ENCODE results near the gene PCBP3. TPM values are rescaled to one million over a fixed set of nuclear protein-coding genes. Genes with fewer than 3 reads are reported as not detected.
"Not testable (repeated sequence)": the region's sequence is repeated elsewhere in the genome, so short reads cannot be mapped to it uniquely, and the experiment has no call there.

Gene PCBP3
- polyA plus RNA-seq, 1 donor from 2014 or later, result 1.7 TPM

DNA sequence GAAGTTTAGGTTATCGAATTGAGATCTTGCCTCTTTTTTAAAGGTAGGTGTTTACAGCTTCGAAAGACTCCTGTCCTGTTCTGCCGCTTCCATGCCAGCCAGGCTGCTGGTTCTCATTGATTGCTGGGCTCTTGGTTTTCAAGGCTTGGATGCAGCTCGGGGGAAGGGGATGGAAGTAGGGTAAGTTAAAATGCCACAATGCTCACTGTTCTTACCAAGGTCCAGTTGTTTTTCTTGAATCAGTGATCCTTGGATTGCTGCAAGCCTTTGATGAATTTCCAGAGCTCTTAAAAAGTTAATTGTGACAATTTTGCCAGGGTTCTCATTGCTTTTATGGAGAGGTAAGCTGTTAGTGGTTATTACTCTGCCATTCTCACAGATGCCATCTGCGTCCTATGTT, 74.9 kb downstream of the PCBP3 start:
- no peak overlapping the region for H3K27ac ChIP-seq (ENCODE audit: low read length)
- no peaks in the 10 kb centered on the region for H3K79me2 ChIP-seq (replicated peaks; ENCODE audit: insufficient read depth, low read length)
- no peak overlapping the region for H3K4me2 ChIP-seq (ENCODE audit: low read length)
- no peaks in the 10 kb centered on the region for H3K36me3 ChIP-seq (ENCODE audit: insufficient read depth, low read length)
- TF ChIP-seq TAF1 (IDR thresholded peaks at IDR 0.05; ENCODE audit: low read depth) (no peak), RAD21 (conservative IDR thresholded peaks at IDR 0.05) (no peak), EP300 (conservative IDR thresholded peaks at IDR 0.05; ENCODE audit: poor library complexity, severe bottlenecking) (no peak), MXI1 (conservative IDR thresholded peaks at IDR 0.05; ENCODE audit: poor library complexity, severe bottlenecking) (no peak), POLR2AphosphoS5 (IDR thresholded peaks at IDR 0.05) (no peak)
- no peak overlapping the region for H3K9ac ChIP-seq (ENCODE audit: low read length)
- H4K20me1 ChIP-seq (ENCODE audit: insufficient read depth), result no peaks in the 10 kb centered on the region
- H3K9me2 ChIP-seq (ENCODE audit: insufficient read depth, low read length), result no peaks in the 10 kb centered on the region
- peaks cover 4% of the 10 kb centered on the region for H3K9me3 ChIP-seq (ENCODE audit: low read length)
- no peaks in the 10 kb centered on the region for H3K27me3 ChIP-seq (ENCODE audit: insufficient read depth, low read depth, low read length)
- no peak overlapping the region for H3K4me3 ChIP-seq (ENCODE audit: low read length)
- H3F3A ChIP-seq (ENCODE audit: insufficient read depth, low read length, poor library complexity, severe bottlenecking), result no peaks in the 10 kb centered on the region
- H2AFZ ChIP-seq (ENCODE audit: low read depth, low read length), result no peak overlapping the region

DNA sequence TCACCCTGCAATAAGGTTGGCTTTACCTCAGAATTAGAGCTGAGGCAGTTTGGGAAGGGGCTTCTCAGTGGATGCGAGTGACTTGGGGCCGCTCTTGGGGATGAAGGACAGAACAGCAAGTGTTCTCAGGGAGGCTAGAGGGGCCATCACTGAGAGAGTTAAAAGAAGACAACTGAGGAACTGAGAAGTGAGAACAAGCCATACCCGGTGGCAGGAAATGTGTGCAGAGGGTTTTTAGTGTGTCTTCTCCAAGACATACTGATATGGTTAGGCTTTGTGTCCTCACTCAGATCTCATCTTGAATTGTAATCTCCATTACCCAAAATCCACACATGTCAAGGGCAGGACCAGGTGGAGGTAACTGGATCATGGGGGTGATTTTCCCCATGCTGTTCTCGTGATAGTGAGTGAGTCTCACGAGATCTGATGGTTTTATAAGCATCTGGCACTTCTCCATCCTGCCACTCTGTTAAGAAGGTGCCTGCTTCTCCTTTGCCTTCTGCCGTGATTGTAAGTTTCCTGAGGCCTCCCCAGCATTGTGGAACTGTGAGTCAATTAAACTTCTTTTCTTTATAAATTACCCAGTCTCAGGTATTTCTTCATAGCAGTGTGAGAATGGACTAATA, 75.8 kb downstream of the PCBP3 start:
- H3K27me3 ChIP-seq (ENCODE audit: insufficient read depth, low read depth, low read length), result no peaks in the 10 kb centered on the region
- H3K9ac ChIP-seq (ENCODE audit: low read length), result no peak overlapping the region
- no peaks in the 10 kb centered on the region for H3F3A ChIP-seq (ENCODE audit: insufficient read depth, low read length, poor library complexity, severe bottlenecking)
- no peaks in the 10 kb centered on the region for H4K20me1 ChIP-seq (ENCODE audit: insufficient read depth)
- H3K79me2 ChIP-seq (replicated peaks; ENCODE audit: insufficient read depth, low read length), result no peaks in the 10 kb centered on the region
- no peak overlapping the region for H3K4me2 ChIP-seq (ENCODE audit: low read length)
- H3K36me3 ChIP-seq (ENCODE audit: insufficient read depth, low read length), result no peaks in the 10 kb centered on the region
- H3K4me3 ChIP-seq (ENCODE audit: low read length), result no peak overlapping the region
- H3K9me2 ChIP-seq (ENCODE audit: insufficient read depth, low read length), result no peaks in the 10 kb centered on the region
- no peak overlapping the region for H2AFZ ChIP-seq (ENCODE audit: low read depth, low read length)
- H3K27ac ChIP-seq (ENCODE audit: low read length), result no peak overlapping the region
- TF ChIP-seq MXI1 (conservative IDR thresholded peaks at IDR 0.05; ENCODE audit: poor library complexity, severe bottlenecking), result no peak
- no peak for TF ChIP-seq POLR2AphosphoS5 (IDR thresholded peaks at IDR 0.05)
- TF ChIP-seq EP300 (conservative IDR thresholded peaks at IDR 0.05; ENCODE audit: poor library complexity, severe bottlenecking), result no peak
- no peak for TF ChIP-seq SMC3 (conservative IDR thresholded peaks at IDR 0.05; ENCODE audit: poor library complexity)
- no peak for TF ChIP-seq TAF1 (IDR thresholded peaks at IDR 0.05; ENCODE audit: low read depth)
- TF ChIP-seq, protein P1, sequence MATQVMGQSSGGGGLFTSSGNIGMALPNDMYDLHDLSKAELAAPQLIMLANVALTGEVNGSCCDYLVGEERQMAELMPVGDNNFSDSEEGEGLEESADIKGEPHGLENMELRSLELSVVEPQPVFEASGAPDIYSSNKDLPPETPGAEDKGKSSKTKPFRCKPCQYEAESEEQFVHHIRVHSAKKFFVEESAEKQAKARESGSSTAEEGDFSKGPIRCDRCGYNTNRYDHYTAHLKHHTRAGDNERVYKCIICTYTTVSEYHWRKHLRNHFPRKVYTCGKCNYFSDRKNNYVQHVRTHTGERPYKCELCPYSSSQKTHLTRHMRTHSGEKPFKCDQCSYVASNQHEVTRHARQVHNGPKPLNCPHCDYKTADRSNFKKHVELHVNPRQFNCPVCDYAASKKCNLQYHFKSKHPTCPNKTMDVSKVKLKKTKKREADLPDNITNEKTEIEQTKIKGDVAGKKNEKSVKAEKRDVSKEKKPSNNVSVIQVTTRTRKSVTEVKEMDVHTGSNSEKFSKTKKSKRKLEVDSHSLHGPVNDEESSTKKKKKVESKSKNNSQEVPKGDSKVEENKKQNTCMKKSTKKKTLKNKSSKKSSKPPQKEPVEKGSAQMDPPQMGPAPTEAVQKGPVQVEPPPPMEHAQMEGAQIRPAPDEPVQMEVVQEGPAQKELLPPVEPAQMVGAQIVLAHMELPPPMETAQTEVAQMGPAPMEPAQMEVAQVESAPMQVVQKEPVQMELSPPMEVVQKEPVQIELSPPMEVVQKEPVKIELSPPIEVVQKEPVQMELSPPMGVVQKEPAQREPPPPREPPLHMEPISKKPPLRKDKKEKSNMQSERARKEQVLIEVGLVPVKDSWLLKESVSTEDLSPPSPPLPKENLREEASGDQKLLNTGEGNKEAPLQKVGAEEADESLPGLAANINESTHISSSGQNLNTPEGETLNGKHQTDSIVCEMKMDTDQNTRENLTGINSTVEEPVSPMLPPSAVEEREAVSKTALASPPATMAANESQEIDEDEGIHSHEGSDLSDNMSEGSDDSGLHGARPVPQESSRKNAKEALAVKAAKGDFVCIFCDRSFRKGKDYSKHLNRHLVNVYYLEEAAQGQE (IDR thresholded peaks at IDR 0.05; ENCODE audit: borderline replicate concordance), result no peak
- no peak for TF ChIP-seq EZH2 (IDR thresholded peaks at IDR 0.05; ENCODE audit: borderline replicate concordance, insufficient read depth, low read length, poor library complexity, severe bottlenecking)
- TF ChIP-seq, protein P2, sequence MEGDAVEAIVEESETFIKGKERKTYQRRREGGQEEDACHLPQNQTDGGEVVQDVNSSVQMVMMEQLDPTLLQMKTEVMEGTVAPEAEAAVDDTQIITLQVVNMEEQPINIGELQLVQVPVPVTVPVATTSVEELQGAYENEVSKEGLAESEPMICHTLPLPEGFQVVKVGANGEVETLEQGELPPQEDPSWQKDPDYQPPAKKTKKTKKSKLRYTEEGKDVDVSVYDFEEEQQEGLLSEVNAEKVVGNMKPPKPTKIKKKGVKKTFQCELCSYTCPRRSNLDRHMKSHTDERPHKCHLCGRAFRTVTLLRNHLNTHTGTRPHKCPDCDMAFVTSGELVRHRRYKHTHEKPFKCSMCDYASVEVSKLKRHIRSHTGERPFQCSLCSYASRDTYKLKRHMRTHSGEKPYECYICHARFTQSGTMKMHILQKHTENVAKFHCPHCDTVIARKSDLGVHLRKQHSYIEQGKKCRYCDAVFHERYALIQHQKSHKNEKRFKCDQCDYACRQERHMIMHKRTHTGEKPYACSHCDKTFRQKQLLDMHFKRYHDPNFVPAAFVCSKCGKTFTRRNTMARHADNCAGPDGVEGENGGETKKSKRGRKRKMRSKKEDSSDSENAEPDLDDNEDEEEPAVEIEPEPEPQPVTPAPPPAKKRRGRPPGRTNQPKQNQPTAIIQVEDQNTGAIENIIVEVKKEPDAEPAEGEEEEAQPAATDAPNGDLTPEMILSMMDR (IDR thresholded peaks at IDR 0.05; ENCODE audit: poor library complexity, severe bottlenecking), result no peak
- TF ChIP-seq RAD21 (conservative IDR thresholded peaks at IDR 0.05), result no peak
- H3K9me3 ChIP-seq (ENCODE audit: low read length), result peaks cover 4% of the 10 kb centered on the region

DNA sequence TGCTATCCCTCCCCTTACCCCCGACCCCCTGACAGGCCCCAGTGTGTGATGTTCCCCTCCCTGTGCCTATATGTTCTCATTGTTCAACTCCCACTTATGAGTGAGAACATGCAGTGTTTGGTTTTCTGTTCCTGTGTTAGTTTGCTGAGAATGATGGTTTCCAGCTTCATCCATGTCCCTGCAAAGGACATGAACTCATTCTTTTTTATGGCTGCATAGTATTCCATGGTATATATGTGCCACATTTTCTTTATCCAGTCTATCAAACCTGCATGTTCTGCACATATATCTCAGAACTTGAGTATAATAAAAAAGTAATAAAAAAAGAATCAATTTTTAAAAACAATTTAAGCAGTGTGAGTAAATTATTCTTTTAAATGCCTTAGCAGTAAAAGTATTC, 76.7 kb downstream of the PCBP3 start:
- H3F3A ChIP-seq (ENCODE audit: insufficient read depth, low read length, poor library complexity, severe bottlenecking); H3K9me3 ChIP-seq (ENCODE audit: low read length); H2AFZ ChIP-seq (ENCODE audit: low read depth, low read length); H4K20me1 ChIP-seq (ENCODE audit: insufficient read depth); H3K27me3 ChIP-seq (ENCODE audit: insufficient read depth, low read depth, low read length); H3K9ac ChIP-seq (ENCODE audit: low read length); H3K79me2 ChIP-seq (replicated peaks; ENCODE audit: insufficient read depth, low read length); H3K4me3 ChIP-seq (ENCODE audit: low read length); H3K4me2 ChIP-seq (ENCODE audit: low read length); H3K36me3 ChIP-seq (ENCODE audit: insufficient read depth, low read length); H3K9me2 ChIP-seq (ENCODE audit: insufficient read depth, low read length); H3K27ac ChIP-seq (ENCODE audit: low read length): not testable (repeated sequence)

Measured in neural cell (in vitro differentiated cells).